Neural crest cell (in vitro differentiated cells): Measurements from ENCODE around the gene TBCD. TPM values are rescaled to one million over a fixed set of nuclear protein-coding genes. Genes with fewer than 3 reads are reported as not detected.

Experiments used
- DNase-seq: peaks from one replicate; pipeline ENCODE4 v3.0.0; 2021; ENCODE audit warnings: low read depth, mixed read lengths, low spot score
- H3K27ac Mint-ChIP-seq: one replicate; pipeline ENCODE4 v1.8.0; 2021; ENCODE audit warnings: mild to moderate bottlenecking, mixed read lengths; ENCODE audit not compliant: unreplicated experiment
- H3K27me3 Mint-ChIP-seq: 2 replicates; pipeline ENCODE4 v1.8.0; 2021; ENCODE audit warnings: low read depth, mild to moderate bottlenecking, mixed read lengths
- H3K36me3 Mint-ChIP-seq: 2 replicates; pipeline ENCODE4 v1.8.0; 2021; ENCODE audit warnings: low read depth, mild to moderate bottlenecking, mixed read lengths
- H3K4me1 Mint-ChIP-seq: 2 replicates; pipeline ENCODE4 v1.8.0; 2021; ENCODE audit warnings: mixed read lengths
- H3K4me3 Mint-ChIP-seq: one replicate; pipeline ENCODE4 v1.8.0; 2021; ENCODE audit warnings: mild to moderate bottlenecking, mixed read lengths
- H3K9me3 Mint-ChIP-seq: 2 replicates; pipeline ENCODE4 v1.8.0; 2021; ENCODE audit warnings: mixed read lengths
- total RNA-seq: library from RNA; stranded (reverse); gene quantifications from 2 replicates; pipeline ENCODE4 v1.2.1, GENCODE V29; 2021
- TF ChIP-seq, protein P1 (sequence below): fragments of 200-600 bp; sonication (generic); conservative IDR thresholded peaks from 2 replicates; pipeline ENCODE4 v1.5.0; 2021; ENCODE audit warnings: antibody characterized with exemption, mild to moderate bottlenecking

The TBCD gene
- total RNA-seq, 1 donor from 2014 or later = 166 TPM

DNA sequence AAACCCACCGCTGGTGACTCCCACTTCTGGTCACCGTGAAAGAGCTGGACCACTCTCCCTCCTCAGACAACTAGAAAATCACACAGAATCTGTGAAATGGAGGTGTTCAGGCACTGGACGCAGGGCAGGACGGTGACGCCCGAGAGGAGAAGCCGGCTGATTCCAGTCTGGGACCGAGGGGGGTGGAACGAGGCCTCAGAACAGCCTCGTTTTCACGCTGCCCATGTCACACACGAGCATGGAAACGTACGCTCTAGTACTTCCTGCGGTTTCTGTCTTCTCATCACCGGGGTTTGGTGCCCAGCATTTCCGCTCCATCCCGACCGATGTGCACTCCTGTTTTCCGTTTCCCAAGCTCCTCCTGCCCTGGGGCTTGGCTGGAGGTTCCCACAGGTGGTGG lies 225.7 kb downstream of the TBCD start:
- Mint-ChIP-seq H3K4me3 (no peak overlapping the region), H3K27ac (no peak overlapping the region), H3K4me1 (peaks cover 10% of the 10 kb centered on the region), H3K9me3 (peaks cover 2% of the 10 kb centered on the region), H3K36me3 (peaks cover 6% of the 10 kb centered on the region), H3K27me3 (no peaks in the 10 kb centered on the region)
- DNase-seq = no peak
- TF ChIP-seq, protein P1, sequence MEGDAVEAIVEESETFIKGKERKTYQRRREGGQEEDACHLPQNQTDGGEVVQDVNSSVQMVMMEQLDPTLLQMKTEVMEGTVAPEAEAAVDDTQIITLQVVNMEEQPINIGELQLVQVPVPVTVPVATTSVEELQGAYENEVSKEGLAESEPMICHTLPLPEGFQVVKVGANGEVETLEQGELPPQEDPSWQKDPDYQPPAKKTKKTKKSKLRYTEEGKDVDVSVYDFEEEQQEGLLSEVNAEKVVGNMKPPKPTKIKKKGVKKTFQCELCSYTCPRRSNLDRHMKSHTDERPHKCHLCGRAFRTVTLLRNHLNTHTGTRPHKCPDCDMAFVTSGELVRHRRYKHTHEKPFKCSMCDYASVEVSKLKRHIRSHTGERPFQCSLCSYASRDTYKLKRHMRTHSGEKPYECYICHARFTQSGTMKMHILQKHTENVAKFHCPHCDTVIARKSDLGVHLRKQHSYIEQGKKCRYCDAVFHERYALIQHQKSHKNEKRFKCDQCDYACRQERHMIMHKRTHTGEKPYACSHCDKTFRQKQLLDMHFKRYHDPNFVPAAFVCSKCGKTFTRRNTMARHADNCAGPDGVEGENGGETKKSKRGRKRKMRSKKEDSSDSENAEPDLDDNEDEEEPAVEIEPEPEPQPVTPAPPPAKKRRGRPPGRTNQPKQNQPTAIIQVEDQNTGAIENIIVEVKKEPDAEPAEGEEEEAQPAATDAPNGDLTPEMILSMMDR = no peak

DNA sequence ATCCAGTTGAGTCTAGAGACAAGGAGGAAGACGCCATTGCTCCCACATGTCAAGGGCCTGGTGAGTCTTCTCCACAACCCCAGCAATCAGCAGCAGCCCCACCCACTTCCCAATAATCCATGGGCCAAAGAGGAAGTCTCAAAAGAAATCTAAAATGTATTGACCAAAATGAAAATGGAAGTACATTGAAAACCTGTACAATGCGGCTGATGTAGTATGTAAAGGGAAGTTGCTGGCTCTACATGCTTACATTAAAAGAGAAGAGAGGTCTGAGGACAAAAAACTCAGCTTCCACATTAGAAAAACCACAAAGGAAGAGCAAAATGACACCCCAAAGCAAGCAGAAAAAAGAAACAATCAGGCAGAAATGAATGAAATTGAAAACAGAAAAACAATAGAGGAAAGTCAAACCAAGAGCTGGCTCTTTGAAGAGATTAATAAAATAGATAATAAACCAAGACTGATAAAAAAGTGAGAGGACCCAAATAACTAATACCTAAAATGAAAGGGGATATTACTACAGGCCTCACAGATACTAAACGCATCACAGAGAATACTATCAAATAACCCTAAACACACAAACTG lies 227.0 kb downstream of the TBCD start:
- Mint-ChIP-seq H3K4me1 (peaks cover 10% of the 10 kb centered on the region), H3K4me3 (no peak overlapping the region), H3K36me3 (peaks cover 6% of the 10 kb centered on the region), H3K27me3 (no peaks in the 10 kb centered on the region), H3K9me3 (peaks cover 2% of the 10 kb centered on the region), H3K27ac (no peak overlapping the region)
- TF ChIP-seq, protein P1 = no peak
- DNase-seq = no peak

DNA sequence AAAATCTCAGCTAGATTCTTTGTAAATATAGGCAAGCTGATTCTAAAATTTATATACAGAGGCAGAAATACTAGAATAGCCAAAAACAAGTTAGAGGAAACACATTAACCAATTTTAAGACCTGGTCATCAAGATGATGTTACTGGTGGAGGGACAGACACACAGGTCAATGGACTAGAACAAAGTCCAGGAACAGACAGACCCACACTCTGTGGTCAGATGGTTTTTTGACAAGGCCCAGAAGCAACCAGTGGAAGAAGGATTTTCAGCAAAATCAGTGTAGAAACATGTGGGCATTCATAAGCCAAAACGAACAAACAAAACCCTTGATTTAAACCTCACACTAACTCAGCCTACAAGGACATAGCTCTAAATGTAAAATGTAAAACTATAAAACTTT lies 227.9 kb downstream of the TBCD start:
- H3K4me3 Mint-ChIP-seq = no peak overlapping the region
- peaks cover 10% of the 10 kb centered on the region for H3K4me1 Mint-ChIP-seq
- TF ChIP-seq, protein P1 = no peak
- no peak for DNase-seq
- no peak overlapping the region for H3K27ac Mint-ChIP-seq
- no peaks in the 10 kb centered on the region for H3K27me3 Mint-ChIP-seq
- peaks cover 2% of the 10 kb centered on the region for H3K9me3 Mint-ChIP-seq
- H3K36me3 Mint-ChIP-seq = peaks cover 6% of the 10 kb centered on the region

DNA sequence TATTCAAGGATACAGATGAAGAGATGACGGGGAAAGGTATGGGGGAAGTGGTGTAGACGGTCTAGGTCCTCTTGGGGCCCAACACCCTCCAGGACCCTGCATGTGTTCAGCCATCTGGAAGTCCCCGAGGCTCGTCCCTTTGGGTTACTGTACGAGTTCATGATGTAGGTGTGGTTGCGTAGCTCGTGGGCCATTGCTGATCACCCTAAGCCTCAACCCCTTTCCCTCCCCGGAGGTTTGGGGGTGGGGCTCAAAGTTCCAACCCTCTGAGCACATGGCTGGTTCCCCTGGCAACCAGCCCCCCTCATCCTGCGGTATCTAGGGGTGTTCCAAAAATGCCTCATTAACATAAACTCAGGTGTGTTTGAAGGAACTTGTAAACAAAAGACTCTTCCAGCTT lies 228.8 kb downstream of the TBCD start:
- H3K27ac Mint-ChIP-seq = no peak overlapping the region
- peaks cover 6% of the 10 kb centered on the region for H3K36me3 Mint-ChIP-seq
- peaks cover 16% of the 10 kb centered on the region for H3K4me1 Mint-ChIP-seq
- TF ChIP-seq, protein P1 = no peak
- DNase-seq = no peak
- no peak overlapping the region for H3K4me3 Mint-ChIP-seq
- peaks cover 2% of the 10 kb centered on the region for H3K9me3 Mint-ChIP-seq
- H3K27me3 Mint-ChIP-seq = no peaks in the 10 kb centered on the region

DNA sequence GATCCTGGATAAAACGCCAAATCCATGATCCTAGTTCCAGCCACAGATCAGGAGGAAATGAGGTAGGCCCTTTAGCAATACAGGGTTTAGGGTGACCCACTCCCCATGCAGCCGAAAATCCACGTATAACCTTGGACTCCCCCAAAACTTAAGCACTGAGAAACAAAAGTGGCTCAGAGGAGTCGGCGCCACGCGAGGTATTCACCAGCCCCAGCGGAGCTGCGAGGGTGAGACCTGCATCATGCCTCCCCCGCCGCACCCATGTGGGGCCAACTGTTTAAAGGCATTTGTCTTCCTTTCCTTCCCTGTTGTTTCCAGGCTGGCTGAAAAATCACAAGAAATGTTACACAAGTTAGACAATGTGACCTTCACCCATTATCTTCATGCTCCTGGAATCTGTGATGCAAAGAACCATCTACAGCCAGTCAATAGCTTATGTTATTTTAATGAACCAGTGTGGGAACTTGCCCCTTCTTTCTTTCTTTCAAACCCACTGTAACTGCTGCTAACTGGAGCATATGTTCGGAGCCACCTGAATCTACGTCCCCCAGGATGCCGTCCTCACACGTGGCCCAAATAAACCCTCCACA lies 229.4 kb downstream of the TBCD start:
- H3K9me3 Mint-ChIP-seq = peaks cover 2% of the 10 kb centered on the region
- H3K27ac Mint-ChIP-seq = peak overlapping the region; percentile 40
- no peaks in the 10 kb centered on the region for H3K27me3 Mint-ChIP-seq
- H3K4me3 Mint-ChIP-seq = no peak overlapping the region
- DNase-seq = no peak
- H3K36me3 Mint-ChIP-seq = peaks cover 6% of the 10 kb centered on the region
- peaks cover 22% of the 10 kb centered on the region for H3K4me1 Mint-ChIP-seq
- TF ChIP-seq, protein P1 = no peak
